Measurements from ENCODE around the gene MSN.
"Not testable (repeated sequence)": the region's sequence is repeated elsewhere in the genome, so short reads cannot be mapped to it uniquely, and the experiment has no call there.

The MSN gene

GRCh38 chrX:65667503-65668376 is at the start of gene MSN:
TSS of gene MSN (plus strand) at chrX:65667654. CDS start at chrX:65667842, 188 bp downstream.
- Mint-ChIP-seq H3K4me1 (ENCODE audit: low read depth) (peaks cover 29% of the 10 kb centered on the region), H3K9me3 (no peaks in the 10 kb centered on the region), H3K27me3 (no peaks in the 10 kb centered on the region), H3K4me3 (peak within 1 kb of the TSS; percentile 96), H3K27ac (peak within 1 kb of the TSS; percentile 90), H3K36me3 (ENCODE audit: low read depth) (peaks cover 44% of the 10 kb centered on the region)
- intact Hi-C loops (cut with micrococcal nuclease): loop anchor here (5.0 kb wide), 1 partner anchor 35 kb away; no protein-coding TSS in a partner anchor

GRCh38 chrX:65620096-65620705 is 47.3 kb upstream of the MSN start:
- H3K4me3 Mint-ChIP-seq; H3K9me3 Mint-ChIP-seq; H3K27me3 Mint-ChIP-seq; H3K36me3 Mint-ChIP-seq (ENCODE audit: low read depth); H3K4me1 Mint-ChIP-seq (ENCODE audit: low read depth); H3K27ac Mint-ChIP-seq; intact Hi-C loops (cut with micrococcal nuclease): not testable (repeated sequence)

- H3K4me3 Mint-ChIP-seq: no peak overlapping the region
- H3K9me3 Mint-ChIP-seq: peaks cover 9% of the 10 kb centered on the region
- peaks cover 4% of the 10 kb centered on the region for H3K4me1 Mint-ChIP-seq (ENCODE audit: low read depth)
- intact Hi-C loops (cut with micrococcal nuclease): no loop called here
- no peaks in the 10 kb centered on the region for H3K36me3 Mint-ChIP-seq (ENCODE audit: low read depth)
- no peak overlapping the region for H3K27ac Mint-ChIP-seq
- H3K27me3 Mint-ChIP-seq: no peaks in the 10 kb centered on the region
These were observed 36.7 kb upstream of the MSN start for GRCh38 chrX:65630771-65631170.

- peaks cover 4% of the 10 kb centered on the region for H3K4me1 Mint-ChIP-seq (ENCODE audit: low read depth)
- no peak overlapping the region for H3K4me3 Mint-ChIP-seq
- no peak overlapping the region for H3K27ac Mint-ChIP-seq
- intact Hi-C loops (cut with micrococcal nuclease): no loop called here
- no peaks in the 10 kb centered on the region for H3K9me3 Mint-ChIP-seq
- no peaks in the 10 kb centered on the region for H3K27me3 Mint-ChIP-seq
- no peaks in the 10 kb centered on the region for H3K36me3 Mint-ChIP-seq (ENCODE audit: low read depth)
These were observed 33.6 kb upstream of the MSN start for GRCh38 chrX:65633826-65634225.

- peaks cover 4% of the 10 kb centered on the region for H3K4me1 Mint-ChIP-seq (ENCODE audit: low read depth)
- intact Hi-C loops (cut with micrococcal nuclease): no loop called here
- no peak overlapping the region for H3K27ac Mint-ChIP-seq
- H3K9me3 Mint-ChIP-seq: no peaks in the 10 kb centered on the region
- H3K36me3 Mint-ChIP-seq (ENCODE audit: low read depth): no peaks in the 10 kb centered on the region
- H3K27me3 Mint-ChIP-seq: no peaks in the 10 kb centered on the region
- no peak overlapping the region for H3K4me3 Mint-ChIP-seq
These were observed 32.7 kb upstream of the MSN start for GRCh38 chrX:65634732-65635131.

GRCh38 chrX:65635378-65635777 is 32.1 kb upstream of the MSN start:
- Mint-ChIP-seq H3K27me3 (no peaks in the 10 kb centered on the region), H3K27ac (no peak overlapping the region), H3K36me3 (ENCODE audit: low read depth) (no peaks in the 10 kb centered on the region), H3K4me1 (ENCODE audit: low read depth) (peaks cover 4% of the 10 kb centered on the region), H3K4me3 (no peak overlapping the region), H3K9me3 (no peaks in the 10 kb centered on the region)
- intact Hi-C loops (cut with micrococcal nuclease): no loop called here

- Mint-ChIP-seq H3K4me1 (ENCODE audit: low read depth) (peaks cover 4% of the 10 kb centered on the region), H3K27ac (no peak overlapping the region), H3K9me3 (no peaks in the 10 kb centered on the region), H3K27me3 (no peaks in the 10 kb centered on the region), H3K4me3 (no peak overlapping the region), H3K36me3 (ENCODE audit: low read depth) (no peaks in the 10 kb centered on the region)
- intact Hi-C loops (cut with micrococcal nuclease): no loop called here
These were observed 31.6 kb upstream of the MSN start for GRCh38 chrX:65635822-65636221.

- intact Hi-C loops (cut with micrococcal nuclease); H3K9me3 Mint-ChIP-seq; H3K4me3 Mint-ChIP-seq; H3K27ac Mint-ChIP-seq; H3K27me3 Mint-ChIP-seq; H3K36me3 Mint-ChIP-seq (ENCODE audit: low read depth); H3K4me1 Mint-ChIP-seq (ENCODE audit: low read depth): not testable (repeated sequence)
These were observed 31.2 kb upstream of the MSN start for GRCh38 chrX:65636261-65636660.

- Mint-ChIP-seq H3K9me3 (no peaks in the 10 kb centered on the region), H3K4me1 (ENCODE audit: low read depth) (peaks cover 4% of the 10 kb centered on the region), H3K27ac (no peak overlapping the region), H3K4me3 (no peak overlapping the region), H3K36me3 (ENCODE audit: low read depth) (no peaks in the 10 kb centered on the region), H3K27me3 (no peaks in the 10 kb centered on the region)
- intact Hi-C loops (cut with micrococcal nuclease): no loop called here
These were observed 30.1 kb upstream of the MSN start for GRCh38 chrX:65637335-65637734.

GRCh38 chrX:65642914-65643491 is 24.5 kb upstream of the MSN start:
- Mint-ChIP-seq H3K9me3 (no peaks in the 10 kb centered on the region), H3K4me3 (no peak overlapping the region), H3K27ac (no peak overlapping the region), H3K4me1 (ENCODE audit: low read depth) (peaks cover 24% of the 10 kb centered on the region), H3K36me3 (ENCODE audit: low read depth) (no peaks in the 10 kb centered on the region), H3K27me3 (no peaks in the 10 kb centered on the region)
- intact Hi-C loops (cut with micrococcal nuclease): no loop called here

GRCh38 chrX:65643531-65644052 is 23.9 kb upstream of the MSN start:
- no peaks in the 10 kb centered on the region for H3K36me3 Mint-ChIP-seq (ENCODE audit: low read depth)

GRCh38 chrX:65644621-65645289 is 22.7 kb upstream of the MSN start:
- intact Hi-C loops (cut with micrococcal nuclease): no loop called here
- H3K4me1 Mint-ChIP-seq (ENCODE audit: low read depth): peaks cover 24% of the 10 kb centered on the region
- no peaks in the 10 kb centered on the region for H3K27me3 Mint-ChIP-seq
- H3K9me3 Mint-ChIP-seq: no peaks in the 10 kb centered on the region
- no peak overlapping the region for H3K4me3 Mint-ChIP-seq
- no peak overlapping the region for H3K27ac Mint-ChIP-seq
- no peaks in the 10 kb centered on the region for H3K36me3 Mint-ChIP-seq (ENCODE audit: low read depth)

More at GRCh38 chrX:65643531-65644052, 23.9 kb upstream of the MSN start:
- H3K4me3 Mint-ChIP-seq: no peak overlapping the region
- intact Hi-C loops (cut with micrococcal nuclease): no loop called here
- peaks cover 24% of the 10 kb centered on the region for H3K4me1 Mint-ChIP-seq (ENCODE audit: low read depth)
- H3K9me3 Mint-ChIP-seq: no peaks in the 10 kb centered on the region
- H3K27me3 Mint-ChIP-seq: no peaks in the 10 kb centered on the region
- no peak overlapping the region for H3K27ac Mint-ChIP-seq

- Mint-ChIP-seq H3K27me3 (no peaks in the 10 kb centered on the region), H3K4me3 (no peak overlapping the region), H3K9me3 (no peaks in the 10 kb centered on the region), H3K27ac (no peak overlapping the region), H3K36me3 (ENCODE audit: low read depth) (no peaks in the 10 kb centered on the region), H3K4me1 (ENCODE audit: low read depth) (peaks cover 24% of the 10 kb centered on the region)
- intact Hi-C loops (cut with micrococcal nuclease): no loop called here
These were observed 19.7 kb upstream of the MSN start for GRCh38 chrX:65647801-65648200.

GRCh38 chrX:65652098-65652497 is 15.4 kb upstream of the MSN start:
- Mint-ChIP-seq H3K4me3 (no peak overlapping the region), H3K27ac (no peak overlapping the region), H3K4me1 (ENCODE audit: low read depth) (peaks cover 10% of the 10 kb centered on the region)

More at GRCh38 chrX:65652098-65652497, 15.4 kb upstream of the MSN start:
- peaks cover 7% of the 10 kb centered on the region for H3K27me3 Mint-ChIP-seq
- H3K9me3 Mint-ChIP-seq: no peaks in the 10 kb centered on the region
- H3K36me3 Mint-ChIP-seq (ENCODE audit: low read depth): no peaks in the 10 kb centered on the region
- intact Hi-C loops (cut with micrococcal nuclease): no loop called here

Data from dendritic cell treated with granulocyte-macrophage colony-stimulating factor and Interleukin-4, amounts not matched to agents 40 ng/mL and 50 ng/mL, for 4 days (primary cell).